ENCODE results near the gene SH3PXD2A.

GRCh38 chr10:103627893-103628292 is 227.5 kb downstream of the SH3PXD2A start:
- no peak for TF ChIP-seq CTCF (IDR thresholded peaks at IDR 0.05)
- no peak for TF ChIP-seq POLR2A (IDR thresholded peaks at IDR 0.05)

Measured in Peyer's patch (tissue), 4 donors.